ENCODE measurements around the gene CTXN1.
"Not testable (repeated sequence)": the region's sequence is repeated elsewhere in the genome, so short reads cannot be mapped to it uniquely, and the experiment has no call there.

The CTXN1 gene

DNA sequence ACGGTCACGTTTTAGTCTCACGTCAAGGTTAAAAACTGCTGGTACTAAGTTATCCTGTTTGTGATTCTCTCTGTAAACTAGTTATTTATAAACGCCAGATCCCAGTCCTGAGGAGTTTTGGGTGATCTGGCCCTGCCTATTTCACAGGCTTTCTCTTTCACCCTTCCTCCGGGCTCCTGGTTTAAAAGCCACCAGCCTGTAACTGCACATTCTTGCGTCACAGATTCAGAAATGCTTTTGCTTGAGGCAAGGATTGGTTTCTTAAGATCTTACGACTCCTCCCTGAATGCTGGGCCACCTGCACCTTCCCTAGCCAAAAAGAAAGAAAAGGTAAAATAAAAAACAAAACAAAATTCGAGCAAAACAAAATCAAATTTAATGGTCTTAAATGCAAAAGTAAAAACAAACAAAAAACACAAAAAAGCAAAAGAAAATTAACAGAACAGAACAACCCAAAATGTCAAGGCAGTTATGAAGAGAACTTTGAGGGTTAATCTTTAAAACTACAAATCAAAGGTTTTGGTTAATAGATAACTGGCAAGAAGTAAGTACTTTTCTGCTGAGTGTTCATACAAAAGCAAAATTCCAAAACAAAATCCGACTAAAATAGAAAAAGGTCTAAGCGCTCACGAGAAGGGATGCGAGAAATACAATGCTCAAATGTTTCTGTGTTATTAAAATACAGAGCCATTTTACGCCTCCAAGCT lies 36.1 kb upstream of the CTXN1 start:
- H3K36me3 Mint-ChIP-seq, result peaks cover 17% of the 10 kb centered on the region
- DNase-seq (ENCODE audit: low spot score in 2 of 2) (no peak), ATAC-seq (ENCODE audit: low read depth) (no peak)
- H3K4me3 Mint-ChIP-seq, result no peak overlapping the region
- H3K27me3 Mint-ChIP-seq, result no peaks in the 10 kb centered on the region
- no peaks in the 10 kb centered on the region for H3K9me3 Mint-ChIP-seq
- H3K27ac Mint-ChIP-seq, result no peak overlapping the region
- no peaks in the 10 kb centered on the region for H3K4me1 Mint-ChIP-seq

DNA sequence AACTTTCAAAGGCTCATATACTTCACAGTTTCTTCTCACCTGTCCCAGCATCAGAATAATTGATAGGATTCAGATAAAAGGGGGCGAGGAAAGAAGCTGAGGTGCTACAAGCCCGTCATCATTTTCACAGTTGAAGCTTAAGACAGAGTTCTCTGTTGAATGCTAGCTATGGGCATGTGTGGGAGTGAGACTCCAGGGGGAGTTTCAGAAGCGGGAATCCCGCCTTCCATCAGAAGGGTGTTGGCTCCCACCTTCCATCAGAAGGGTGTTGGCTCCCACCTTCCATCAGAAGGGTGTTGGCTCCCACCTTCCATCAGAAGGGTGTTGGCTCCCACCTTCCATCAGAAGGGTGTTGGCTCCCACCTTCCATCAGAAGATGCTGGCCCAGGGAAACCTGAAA lies 35.1 kb upstream of the CTXN1 start:
- not testable (repeated sequence) for H3K9me3 Mint-ChIP-seq; H3K27ac Mint-ChIP-seq; DNase-seq (ENCODE audit: low spot score in 2 of 2); ATAC-seq (ENCODE audit: low read depth); H3K27me3 Mint-ChIP-seq; H3K4me3 Mint-ChIP-seq; H3K4me1 Mint-ChIP-seq
- H3K36me3 Mint-ChIP-seq, result peaks cover 14% of the 10 kb centered on the region

DNA sequence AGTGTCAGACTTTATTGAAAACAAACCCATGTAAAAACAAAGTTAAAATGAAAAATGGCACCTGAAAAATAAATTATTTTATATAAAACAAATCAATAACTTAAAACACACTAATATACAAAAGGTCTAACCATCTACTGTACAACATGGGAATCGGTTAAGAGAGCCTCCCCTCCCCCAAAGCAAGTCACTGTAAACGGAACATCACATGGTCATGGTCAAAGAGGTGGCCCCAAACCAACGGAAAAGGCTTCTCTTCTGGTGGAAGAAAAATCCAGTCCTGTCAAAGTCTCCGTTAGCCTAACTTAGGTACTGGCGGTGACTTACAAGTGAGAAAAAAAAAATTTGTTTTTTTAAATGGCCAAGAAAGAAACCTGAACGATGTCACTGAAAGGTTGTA lies 33.3 kb upstream of the CTXN1 start:
- ATAC-seq (ENCODE audit: low read depth) (no peak), DNase-seq (ENCODE audit: low spot score in 2 of 2) (no peak)
- peaks cover 9% of the 10 kb centered on the region for H3K36me3 Mint-ChIP-seq
- no peak overlapping the region for H3K27ac Mint-ChIP-seq
- no peaks in the 10 kb centered on the region for H3K9me3 Mint-ChIP-seq
- no peaks in the 10 kb centered on the region for H3K4me1 Mint-ChIP-seq
- H3K4me3 Mint-ChIP-seq, result no peak overlapping the region
- H3K27me3 Mint-ChIP-seq, result no peaks in the 10 kb centered on the region

- DNase-seq (ENCODE audit: low spot score in 2 of 2) (no peak), ATAC-seq (ENCODE audit: low read depth) (no peak)
- Mint-ChIP-seq H3K4me1 (peaks cover 2% of the 10 kb centered on the region), H3K27ac (no peak overlapping the region), H3K9me3 (no peaks in the 10 kb centered on the region), H3K4me3 (no peak overlapping the region), H3K27me3 (no peaks in the 10 kb centered on the region), H3K36me3 (peaks cover 2% of the 10 kb centered on the region)
These were observed 29.8 kb upstream of the CTXN1 start for GRCh38 chr19:7955696-7956095.

DNA sequence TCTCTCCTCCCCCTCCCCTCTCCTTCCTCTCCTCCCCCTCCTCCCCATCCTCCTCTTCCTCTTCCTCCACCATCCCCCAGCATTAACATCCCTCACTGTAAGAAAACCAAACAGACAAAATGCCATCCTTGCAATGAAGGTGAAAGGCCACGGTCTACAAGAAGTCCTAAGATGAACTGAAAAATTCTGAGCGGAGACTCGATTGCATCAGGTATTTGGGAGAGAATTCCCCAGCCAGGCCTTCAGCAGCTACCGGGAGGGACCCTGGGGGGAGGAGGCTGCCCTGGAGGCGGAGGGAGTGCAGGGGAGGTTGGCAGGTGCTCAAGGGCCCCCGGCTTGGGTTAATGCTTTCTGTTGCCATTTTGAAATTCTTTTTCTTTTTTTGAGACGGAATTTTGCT lies 27.6 kb upstream of the CTXN1 start:
- Mint-ChIP-seq H3K27ac (no peak overlapping the region), H3K36me3 (peaks cover 2% of the 10 kb centered on the region), H3K27me3 (no peaks in the 10 kb centered on the region), H3K4me3 (no peak overlapping the region), H3K4me1 (peaks cover 2% of the 10 kb centered on the region), H3K9me3 (no peaks in the 10 kb centered on the region)
- ATAC-seq (ENCODE audit: low read depth) (no peak), DNase-seq (ENCODE audit: low spot score in 2 of 2) (no peak)

GRCh38 chr19:7953060-7953459 lies 27.1 kb upstream of the CTXN1 start:
- ATAC-seq (ENCODE audit: low read depth) (no peak), DNase-seq (ENCODE audit: low spot score in 2 of 2) (no peak)
- peaks cover 2% of the 10 kb centered on the region for H3K36me3 Mint-ChIP-seq
- no peaks in the 10 kb centered on the region for H3K27me3 Mint-ChIP-seq
- no peak overlapping the region for H3K4me3 Mint-ChIP-seq
- H3K4me1 Mint-ChIP-seq, result peaks cover 2% of the 10 kb centered on the region
- no peak overlapping the region for H3K27ac Mint-ChIP-seq
- no peaks in the 10 kb centered on the region for H3K9me3 Mint-ChIP-seq

GRCh38 chr19:7947939-7948338 lies 22.0 kb upstream of the CTXN1 start:
- ATAC-seq (ENCODE audit: low read depth) (no peak), DNase-seq (ENCODE audit: low spot score in 2 of 2) (no peak)
- Mint-ChIP-seq H3K27me3 (no peaks in the 10 kb centered on the region), H3K4me1 (peaks cover 7% of the 10 kb centered on the region), H3K4me3 (no peak overlapping the region), H3K27ac (no peak overlapping the region), H3K9me3 (no peaks in the 10 kb centered on the region), H3K36me3 (no peaks in the 10 kb centered on the region)

DNA sequence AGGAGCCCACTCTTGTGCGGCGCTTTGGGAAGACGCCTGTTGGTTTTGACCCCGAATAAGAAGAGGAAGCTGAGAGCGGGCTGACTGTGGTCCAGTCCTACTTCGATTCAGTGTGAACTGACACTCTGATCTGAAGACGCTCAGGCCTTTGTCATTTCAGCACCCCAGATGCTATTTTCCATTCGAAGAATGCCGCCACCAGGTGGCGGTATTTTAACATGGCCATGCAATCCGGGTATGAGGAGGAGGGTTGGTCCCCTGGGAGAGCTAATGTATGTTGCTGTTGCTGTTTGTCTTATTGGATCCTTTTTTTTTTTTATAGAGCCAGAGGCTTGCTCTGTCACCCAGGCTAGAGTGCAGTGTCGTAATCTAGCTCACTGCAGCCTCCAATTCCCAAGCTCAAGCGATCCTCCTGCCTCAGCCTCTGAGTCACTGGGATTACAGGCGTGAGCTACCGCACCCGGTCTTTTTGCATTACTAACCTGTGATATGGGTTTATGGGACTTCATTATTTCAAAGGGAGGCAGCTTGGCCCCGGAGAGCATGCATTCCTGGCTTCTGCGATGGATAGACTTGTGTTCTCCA lies 18.3 kb upstream of the CTXN1 start:
- peak; percentile 78 to 83 for DNase-seq (ENCODE audit: low spot score in 2 of 2)
- Mint-ChIP-seq H3K9me3 (no peaks in the 10 kb centered on the region), H3K36me3 (peaks cover 5% of the 10 kb centered on the region), H3K27me3 (no peaks in the 10 kb centered on the region), H3K4me3 (peak overlapping the region; percentile 92), H3K27ac (peak overlapping the region; percentile 98), H3K4me1 (peaks cover 14% of the 10 kb centered on the region)
- ATAC-seq (ENCODE audit: low read depth), result peak; percentile 33

DNA sequence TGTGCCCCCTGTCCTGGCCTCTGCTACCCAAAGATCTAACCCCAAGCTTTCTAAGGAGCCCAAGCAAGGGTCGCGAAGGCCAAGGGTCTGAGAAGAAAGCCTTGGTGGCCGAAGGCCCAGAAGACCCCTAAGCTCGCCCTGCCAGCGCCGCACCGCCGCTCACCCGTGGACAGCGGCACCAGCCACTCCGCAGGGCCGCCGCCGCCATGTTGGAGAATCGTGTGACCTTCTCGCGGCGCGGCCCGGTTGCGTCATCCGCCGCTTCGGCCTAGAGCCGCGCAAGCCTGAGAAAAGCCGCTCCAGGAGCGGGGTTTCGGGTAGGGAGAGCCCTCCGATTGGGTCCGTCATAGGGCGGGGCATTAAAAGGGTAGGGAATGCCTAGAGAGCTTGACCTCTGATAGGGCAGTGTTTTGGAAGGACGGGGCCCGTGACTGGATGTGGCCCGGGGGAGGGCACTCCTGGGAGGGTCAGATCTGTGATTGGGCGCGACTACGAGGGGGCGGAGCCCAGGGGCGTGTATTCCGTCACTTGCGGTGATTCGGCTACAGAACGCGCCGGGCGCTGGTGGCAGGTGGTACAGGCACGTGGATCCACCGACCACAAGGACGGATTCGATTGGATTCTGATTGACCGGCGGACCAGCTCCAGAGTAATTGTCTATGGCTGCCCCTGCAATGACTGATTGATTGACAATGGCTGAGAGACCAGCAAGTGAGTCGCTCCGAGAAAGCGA lies 17.7 kb upstream of the CTXN1 start, which contains the start of gene TIMM44:
Gene TIMM44, minus strand, starts transcription at position 223 of the 733 bp plus-strand sequence. Its CDS starts 15 bp downstream, at position 208.
- ATAC-seq (ENCODE audit: low read depth), result peak; percentile 89
- H3K4me3 Mint-ChIP-seq, result peak within 1 kb of the TSS; percentile 92
- H3K36me3 Mint-ChIP-seq, result peaks cover 9% of the 10 kb centered on the region

GRCh38 chr19:7942981-7943443 lies 17.1 kb upstream of the CTXN1 start:
- peaks cover 9% of the 10 kb centered on the region for H3K36me3 Mint-ChIP-seq
- H3K9me3 Mint-ChIP-seq, result no peaks in the 10 kb centered on the region
- H3K27me3 Mint-ChIP-seq, result no peaks in the 10 kb centered on the region
- DNase-seq (ENCODE audit: low spot score in 2 of 2) (no peak), ATAC-seq (ENCODE audit: low read depth) (peak; percentile 6)
- H3K27ac Mint-ChIP-seq, result peak overlapping the region; percentile 98
- peaks cover 14% of the 10 kb centered on the region for H3K4me1 Mint-ChIP-seq
- H3K4me3 Mint-ChIP-seq, result peak overlapping the region; percentile 92

More for the DNA sequence above, 17.7 kb upstream of the CTXN1 start, which contains the start of gene TIMM44:
- Mint-ChIP-seq H3K9me3 (no peaks in the 10 kb centered on the region), H3K27me3 (no peaks in the 10 kb centered on the region), H3K27ac (peak within 1 kb of the TSS; percentile 98), H3K4me1 (peaks cover 14% of the 10 kb centered on the region)
- peak; percentile 96 to 98 for DNase-seq (ENCODE audit: low spot score in 2 of 2)

GRCh38 chr19:7941895-7942596 lies 16.1 kb upstream of the CTXN1 start:
- H3K36me3 Mint-ChIP-seq, result peaks cover 9% of the 10 kb centered on the region
- DNase-seq (ENCODE audit: low spot score in 2 of 2), result no peak
- no peaks in the 10 kb centered on the region for H3K27me3 Mint-ChIP-seq
- no peak for ATAC-seq (ENCODE audit: low read depth)
- no peak overlapping the region for H3K27ac Mint-ChIP-seq
- peaks cover 14% of the 10 kb centered on the region for H3K4me1 Mint-ChIP-seq
- no peaks in the 10 kb centered on the region for H3K9me3 Mint-ChIP-seq
- H3K4me3 Mint-ChIP-seq, result peak overlapping the region; percentile 11

DNA sequence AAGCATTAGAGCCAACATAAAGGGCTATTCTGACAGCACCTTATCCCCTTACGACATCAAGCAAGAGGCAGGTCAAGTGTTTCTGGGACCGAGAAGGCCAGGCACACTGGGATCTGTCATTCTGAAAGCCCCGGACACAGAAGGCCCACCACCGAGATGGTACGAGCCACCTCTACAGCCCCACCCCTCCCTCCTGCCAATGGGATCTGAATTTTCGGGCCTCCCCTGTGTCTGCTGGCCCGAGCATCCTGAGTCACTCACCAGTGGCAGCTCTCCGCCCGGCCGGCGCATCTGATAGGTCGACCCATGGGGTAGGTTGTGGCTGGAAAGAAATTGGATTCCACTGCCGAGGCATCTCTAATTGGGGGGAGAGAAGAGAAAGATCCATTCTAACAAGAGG lies 14.9 kb upstream of the CTXN1 start:
- H3K4me3 Mint-ChIP-seq, result no peak overlapping the region
- H3K4me1 Mint-ChIP-seq, result peaks cover 14% of the 10 kb centered on the region
- peaks cover 14% of the 10 kb centered on the region for H3K36me3 Mint-ChIP-seq
- H3K27me3 Mint-ChIP-seq, result no peaks in the 10 kb centered on the region
- no peak overlapping the region for H3K27ac Mint-ChIP-seq
- no peaks in the 10 kb centered on the region for H3K9me3 Mint-ChIP-seq
- no peak for ATAC-seq (ENCODE audit: low read depth)
- DNase-seq (ENCODE audit: low spot score in 2 of 2), result no peak

DNA sequence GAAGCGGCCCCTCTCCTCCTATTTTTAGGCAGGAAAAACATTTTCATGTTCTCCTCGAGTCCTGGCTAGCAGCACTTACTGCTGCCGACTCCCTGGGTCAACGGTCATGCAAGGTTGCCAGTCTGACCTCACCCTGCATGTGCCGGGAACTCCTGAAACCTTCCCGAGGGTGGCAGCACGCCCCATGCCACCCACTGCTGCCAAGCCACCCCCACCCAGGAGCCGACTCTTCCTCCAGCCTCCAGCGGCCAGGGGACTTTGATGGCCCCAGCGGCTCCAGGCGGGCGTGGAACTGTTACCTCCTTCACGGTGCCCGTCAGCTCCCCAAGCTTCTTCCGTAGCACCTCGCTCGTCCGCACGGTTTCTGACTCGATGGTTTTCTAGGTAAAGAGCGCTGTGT lies 8.8 kb upstream of the CTXN1 start:
- Mint-ChIP-seq H3K36me3 (peaks cover 14% of the 10 kb centered on the region), H3K4me3 (no peak overlapping the region)

More for the DNA sequence above, 8.8 kb upstream of the CTXN1 start:
- H3K27me3 Mint-ChIP-seq, result no peaks in the 10 kb centered on the region
- H3K27ac Mint-ChIP-seq, result no peak overlapping the region
- ATAC-seq (ENCODE audit: low read depth) (no peak), DNase-seq (ENCODE audit: low spot score in 2 of 2) (no peak)
- no peaks in the 10 kb centered on the region for H3K9me3 Mint-ChIP-seq
- H3K4me1 Mint-ChIP-seq, result no peaks in the 10 kb centered on the region
